OCI-LY7 (cell line): ENCODE data around the gene FHOD3. TPM values are rescaled to one million over a fixed set of nuclear protein-coding genes. Genes with fewer than 3 reads are reported as not detected.

ENCODE experiments used
- BruUV-seq: library from RNA; stranded (reverse); fragments of 400-500 nt; replicated peaks from 2 replicates; lab custom pipeline; 2021; lab: Mats Ljungman, UMichigan
- CTCF ChIA-PET: fragments of 300-600 bp; sonication (Branson Sonifier 250); formaldehyde crosslinking; loops from one replicate; lab custom pipeline; 2022; ENCODE audit warnings: antibody characterized with exemption; ENCODE audit not compliant: unreplicated experiment; lab: Charles Lee
- POLR2A ChIA-PET: fragments of 300-600 bp; sonication (Branson Sonifier 250); formaldehyde crosslinking; loops from one replicate; lab custom pipeline; 2022; ENCODE audit warnings: antibody characterized with exemption; lab: Charles Lee
- DNase-seq: peaks from one replicate; pipeline ENCODE4 v3.0.0-alpha.2; 2015; ENCODE audit warnings: low spot score
- H2AFZ ChIP-seq: fragments of 200-600 bp; sonication (generic), shearing (Covaris generic); 2 replicates; pipeline ENCODE4 v1.6.1; 2014; ENCODE audit warnings: mild to moderate bottlenecking, antibody characterized with exemption, low read length, moderate library complexity
- H3K27ac ChIP-seq: fragments of 200-600 bp; sonication (generic); 2 replicates; pipeline ENCODE4 v1.5.1; 2014; ENCODE audit warnings: mixed run types, low read depth, mild to moderate bottlenecking, moderate library complexity, low read length, inconsistent platforms; ENCODE audit not compliant: poor library complexity, severe bottlenecking
- H3K36me3 ChIP-seq: fragments of 200-600 bp; sonication (generic); 2 replicates; pipeline ENCODE4 v1.6.1; 2014; ENCODE audit warnings: mild to moderate bottlenecking, antibody characterized with exemption, low read length, moderate library complexity, mixed read lengths; ENCODE audit not compliant: insufficient read depth
- H3K4me1 ChIP-seq: fragments of 200-600 bp; sonication (generic); 2 replicates; pipeline ENCODE4 v1.5.1; 2014; ENCODE audit warnings: mild to moderate bottlenecking, low read length; ENCODE audit not compliant: insufficient read depth, poor library complexity, severe bottlenecking
- H3K4me2 ChIP-seq: fragments of 200-600 bp; sonication (generic); 2 replicates; pipeline ENCODE4 v1.6.1; 2014; ENCODE audit warnings: mild to moderate bottlenecking, low read length
- H3K4me3 ChIP-seq: fragments of 200-600 bp; sonication (generic); 2 replicates; pipeline ENCODE4 v1.5.1; 2014; ENCODE audit warnings: mild to moderate bottlenecking, low read depth, low read length; ENCODE audit not compliant: poor library complexity, severe bottlenecking
- H3K79me2 ChIP-seq: fragments of 200-600 bp; sonication (generic); 2 replicates; pipeline ENCODE4 v1.6.1; 2016; ENCODE audit warnings: low read depth, mild to moderate bottlenecking, low read length, moderate library complexity, mixed read lengths; ENCODE audit not compliant: insufficient read depth
- H3K9me2 ChIP-seq: fragments of 200-600 bp; sonication (generic); 2 replicates; pipeline ENCODE4 v1.6.1; 2016; ENCODE audit warnings: mild to moderate bottlenecking, low read length, mixed read lengths; ENCODE audit not compliant: insufficient read depth
- H3K9me3 ChIP-seq: fragments of 200-600 bp; sonication (generic); 2 replicates; pipeline ENCODE4 v1.6.1; 2014; ENCODE audit warnings: mild to moderate bottlenecking, mixed run types, low read length, mixed read lengths
- H4K20me1 ChIP-seq: fragments of 200-600 bp; sonication (generic); 2 replicates; pipeline ENCODE4 v1.6.1; 2014; ENCODE audit warnings: mild to moderate bottlenecking, antibody characterized with exemption, low read length, moderate library complexity, mixed read lengths; ENCODE audit not compliant: insufficient read depth
- EZH2phosphoT487 ChIP-seq: fragments of 200-600 bp; sonication (generic); IDR thresholded peaks from 2 replicates; pipeline ENCODE4 v1.6.1; 2018; ENCODE audit warnings: low read depth, borderline replicate concordance, mild to moderate bottlenecking, mixed run types, antibody characterized with exemption, low read length, moderate library complexity, mixed read lengths
- intact Hi-C: fragments of 100-400 bp; cut with micrococcal nuclease; formaldehyde crosslinking; loops from one replicate; pipeline ENCODE4 v1.10.0; 2022; ENCODE audit not compliant: unreplicated experiment
- total RNA-seq, 2 experiments: library from RNA; depleted of rRNA in 1 of 2; stranded (reverse); fragments of >200 nt in 1 of 2; shearing (Covaris generic) in 1 of 2; gene quantifications; 2 replicates each; pipeline ENCODE4 v1.2.3, GENCODE V29; 2014 to 2022
- TF ChIP-seq, protein P1 (sequence below): fragments of 200-600 bp; sonication (generic); conservative IDR thresholded peaks from 2 replicates; pipeline ENCODE4 v1.5.1; 2014; ENCODE audit warnings: mild to moderate bottlenecking, antibody characterized with exemption, low read length, moderate library complexity, mixed read lengths

The FHOD3 gene
- total RNA-seq, 2 experiments from 2014 or later = 0.06 to 2.4 TPM

DNA sequence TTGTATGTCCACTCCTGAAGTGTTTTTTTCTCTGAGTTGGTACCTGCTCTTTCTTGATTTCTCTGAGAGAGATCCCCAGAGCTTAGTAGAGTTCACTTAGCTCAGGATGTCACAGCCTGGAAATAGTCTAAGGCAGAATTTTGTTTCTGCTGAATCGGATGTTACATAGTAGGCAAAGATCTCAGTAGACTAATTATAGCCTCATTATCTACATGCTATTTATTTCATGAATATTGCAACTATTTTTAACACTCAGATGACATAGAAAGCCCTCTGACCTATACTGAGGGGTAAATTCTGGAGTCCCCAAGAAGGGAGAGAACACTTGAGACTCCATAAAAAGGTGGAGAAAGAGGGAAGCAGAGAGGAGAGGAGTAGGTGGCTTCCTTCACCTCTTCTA lies 160.2 kb downstream of the FHOD3 start:
- ChIA-PET POLR2A (interaction anchor here (0.6 kb wide), 1 partner anchor 47 kb away, joined by 3 read pairs; no protein-coding TSS in a partner anchor), CTCF (no interaction called here)
- no peak for TF ChIP-seq EZH2phosphoT487
- TF ChIP-seq, protein P1, sequence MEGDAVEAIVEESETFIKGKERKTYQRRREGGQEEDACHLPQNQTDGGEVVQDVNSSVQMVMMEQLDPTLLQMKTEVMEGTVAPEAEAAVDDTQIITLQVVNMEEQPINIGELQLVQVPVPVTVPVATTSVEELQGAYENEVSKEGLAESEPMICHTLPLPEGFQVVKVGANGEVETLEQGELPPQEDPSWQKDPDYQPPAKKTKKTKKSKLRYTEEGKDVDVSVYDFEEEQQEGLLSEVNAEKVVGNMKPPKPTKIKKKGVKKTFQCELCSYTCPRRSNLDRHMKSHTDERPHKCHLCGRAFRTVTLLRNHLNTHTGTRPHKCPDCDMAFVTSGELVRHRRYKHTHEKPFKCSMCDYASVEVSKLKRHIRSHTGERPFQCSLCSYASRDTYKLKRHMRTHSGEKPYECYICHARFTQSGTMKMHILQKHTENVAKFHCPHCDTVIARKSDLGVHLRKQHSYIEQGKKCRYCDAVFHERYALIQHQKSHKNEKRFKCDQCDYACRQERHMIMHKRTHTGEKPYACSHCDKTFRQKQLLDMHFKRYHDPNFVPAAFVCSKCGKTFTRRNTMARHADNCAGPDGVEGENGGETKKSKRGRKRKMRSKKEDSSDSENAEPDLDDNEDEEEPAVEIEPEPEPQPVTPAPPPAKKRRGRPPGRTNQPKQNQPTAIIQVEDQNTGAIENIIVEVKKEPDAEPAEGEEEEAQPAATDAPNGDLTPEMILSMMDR = no peak
- intact Hi-C loops = no loop called here
- Histone ChIP-seq H3K4me3 (no peak overlapping the region), H3K36me3 (no peaks in the 10 kb centered on the region), H2AFZ (no peak overlapping the region), H3K27ac (no peak overlapping the region), H4K20me1 (no peaks in the 10 kb centered on the region), H3K9me3 (no peaks in the 10 kb centered on the region), H3K4me2 (no peak overlapping the region), H3K79me2 (no peaks in the 10 kb centered on the region), H3K4me1 (no peaks in the 10 kb centered on the region), H3K9me2 (no peaks in the 10 kb centered on the region)
- no peak for DNase-seq
- no TSS peak for BruUV-seq

DNA sequence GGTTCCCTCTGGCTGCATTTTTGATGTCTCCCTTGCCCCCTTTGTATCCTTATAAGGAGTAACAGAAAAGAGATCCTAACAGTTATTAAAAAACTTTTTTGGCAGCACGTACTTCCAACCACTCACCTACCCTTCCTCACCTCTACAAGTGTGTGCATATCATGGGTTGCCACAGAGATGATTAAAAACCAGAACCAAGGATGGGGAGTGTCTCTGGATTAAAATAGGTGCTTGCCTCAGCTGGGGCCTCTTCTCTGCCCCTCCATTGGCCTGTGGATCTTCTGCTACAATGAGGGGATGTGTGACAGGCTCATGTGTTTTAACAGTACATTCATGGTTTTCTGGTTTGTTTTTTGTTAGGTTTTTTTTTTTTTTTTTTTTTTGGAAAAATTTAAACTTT lies 160.8 kb downstream of the FHOD3 start:
- no peak for DNase-seq
- H3K9me2 ChIP-seq = no peaks in the 10 kb centered on the region
- ChIA-PET CTCF (no interaction called here), POLR2A (interaction anchor here (0.7 kb wide), 1 partner anchor 315 kb away, joined by 7 read pairs; no protein-coding TSS in a partner anchor)
- H3K79me2 ChIP-seq = no peaks in the 10 kb centered on the region
- no peak overlapping the region for H2AFZ ChIP-seq
- no peak overlapping the region for H3K4me3 ChIP-seq
- H3K27ac ChIP-seq = no peak overlapping the region
- no peak overlapping the region for H3K4me2 ChIP-seq
- TF ChIP-seq, protein P1 = no peak
- TF ChIP-seq EZH2phosphoT487 = no peak
- intact Hi-C loops = no loop called here
- H4K20me1 ChIP-seq = no peaks in the 10 kb centered on the region
- no peaks in the 10 kb centered on the region for H3K9me3 ChIP-seq
- H3K4me1 ChIP-seq = no peaks in the 10 kb centered on the region
- no peaks in the 10 kb centered on the region for H3K36me3 ChIP-seq
- no TSS peak for BruUV-seq

DNA sequence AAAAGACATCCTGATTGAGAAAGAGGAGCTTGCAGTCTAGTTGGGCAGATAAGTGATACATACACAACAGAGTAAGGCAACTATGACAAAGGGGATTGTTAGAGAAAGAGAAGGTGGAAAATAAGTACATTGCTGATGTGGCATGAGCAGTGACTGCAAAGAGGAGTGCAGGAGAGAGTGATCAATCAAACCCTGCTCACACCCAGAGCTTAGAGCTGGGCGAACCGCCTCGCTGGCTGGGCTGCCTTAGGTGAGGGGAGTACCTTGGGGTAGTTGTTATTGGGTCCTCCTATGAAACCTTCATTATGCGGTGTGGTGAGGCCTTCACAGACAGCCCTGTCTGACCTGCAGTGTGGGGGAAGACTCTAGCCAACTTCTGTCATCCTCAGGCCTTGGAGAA lies 161.7 kb downstream of the FHOD3 start:
- Histone ChIP-seq H3K36me3 (no peaks in the 10 kb centered on the region), H3K4me1 (no peaks in the 10 kb centered on the region), H3K4me3 (no peak overlapping the region), H2AFZ (no peak overlapping the region), H4K20me1 (no peaks in the 10 kb centered on the region), H3K9me2 (no peaks in the 10 kb centered on the region), H3K27ac (no peak overlapping the region), H3K4me2 (no peak overlapping the region), H3K9me3 (no peaks in the 10 kb centered on the region), H3K79me2 (no peaks in the 10 kb centered on the region)
- intact Hi-C loops = no loop called here
- no peak for TF ChIP-seq EZH2phosphoT487
- TF ChIP-seq, protein P1 = no peak
- ChIA-PET POLR2A (interaction anchor here (0.7 kb wide), 1 partner anchor 316 kb away, joined by 7 read pairs; no protein-coding TSS in a partner anchor), CTCF (no interaction called here)
- DNase-seq = no peak
- no TSS peak for BruUV-seq
